Mucosa of rectum (tissue), 2 donors: Measurements from ENCODE around the gene CNTRL.

ENCODE experiments used
- H3K27ac ChIP-seq, 2 donors: one replicate each; pipeline ENCODE4 v1.7.0; 2013; ENCODE audit warnings: inconsistent platforms in 2 of 2, low read depth in 2 of 2, low read length in 2 of 2
- H3K27me3 ChIP-seq, 2 donors: one replicate each; pipeline ENCODE4 v1.7.0; 2013; ENCODE audit warnings: low read length in 2 of 2; ENCODE audit not compliant: control insufficient read depth in 2 of 2, insufficient read depth in 2 of 2
- H3K36me3 ChIP-seq, 2 donors: one replicate each; pipeline ENCODE4 v1.7.0; 2013; ENCODE audit warnings: low read length in 2 of 2; ENCODE audit not compliant: control insufficient read depth in 2 of 2, insufficient read depth in 2 of 2
- H3K4me1 ChIP-seq, 2 donors: one replicate each; pipeline ENCODE4 v1.7.0; 2013; ENCODE audit warnings: low read length in 2 of 2, mild to moderate bottlenecking in 1 of 2; ENCODE audit not compliant: control insufficient read depth in 2 of 2, insufficient read depth in 2 of 2
- H3K4me3 ChIP-seq, 2 donors: one replicate each; pipeline ENCODE4 v1.7.0; 2013; ENCODE audit warnings: low read length in 2 of 2
- H3K9ac ChIP-seq, 2 donors: one replicate each; pipeline ENCODE4 v1.7.0; 2013; ENCODE audit warnings: low read length in 2 of 2, low read depth in 1 of 2, mild to moderate bottlenecking in 1 of 2
- H3K9me3 ChIP-seq, 2 donors: one replicate each; pipeline ENCODE4 v1.7.0; 2013; ENCODE audit warnings: low read length in 2 of 2; ENCODE audit not compliant: control insufficient read depth in 2 of 2
- donor health status: healthy.
- donor health status: Normal muscosa, but diverticular disease.

Gene CNTRL

DNA sequence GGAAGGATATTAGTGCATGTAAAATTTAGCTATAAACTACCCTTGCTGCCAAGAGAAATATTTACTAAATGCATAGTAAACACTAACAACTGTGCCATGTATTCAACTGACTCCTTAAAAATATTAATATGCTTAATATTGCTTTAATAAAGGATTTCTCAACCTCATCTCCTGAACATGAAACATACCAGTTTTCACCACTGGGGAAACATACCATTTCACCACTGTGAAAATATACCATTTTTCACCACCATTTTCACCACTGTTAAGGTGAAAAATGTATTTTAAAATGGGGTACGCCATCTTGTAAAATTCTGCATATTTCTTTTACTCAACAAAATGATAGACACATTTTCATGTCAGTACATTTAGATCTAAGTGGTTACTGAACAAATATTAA, 122.4 kb downstream of the CNTRL start:
- H3K27ac ChIP-seq = no peak overlapping the region
- H3K9me3 ChIP-seq = no peaks in the 10 kb centered on the region
- H3K9ac ChIP-seq = no peak overlapping the region
- no peaks in the 10 kb centered on the region for H3K27me3 ChIP-seq
- H3K4me3 ChIP-seq = no peak overlapping the region
- peaks cover 35 to 44% of the 10 kb centered on the region in 2 donors for H3K4me1 ChIP-seq
- H3K36me3 ChIP-seq = no peaks in the 10 kb centered on the region

DNA sequence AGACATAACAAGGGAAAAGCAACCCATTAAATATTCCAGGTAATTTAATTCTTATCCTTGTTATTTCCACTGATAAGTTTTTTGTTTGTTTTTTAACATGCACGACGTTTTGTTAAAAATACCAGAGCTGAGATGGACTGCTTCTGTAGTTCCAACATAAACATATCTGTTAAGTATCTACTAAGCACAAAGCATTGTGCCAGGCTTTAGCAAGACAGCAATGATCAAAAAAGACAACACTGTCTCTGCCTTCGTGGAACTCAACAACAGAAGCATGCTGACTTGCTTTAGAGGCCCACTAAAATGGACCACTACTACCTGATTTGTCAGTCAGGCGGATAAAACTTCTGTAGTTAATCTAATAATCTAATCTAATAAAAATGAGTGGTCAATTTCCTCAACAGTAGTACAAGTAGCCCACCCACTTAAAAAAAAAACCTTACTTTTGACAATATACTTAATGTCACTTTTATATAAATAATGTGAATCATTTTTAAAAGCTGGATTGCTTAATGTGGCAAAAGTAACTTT, 123.8 kb downstream of the CNTRL start:
- peak overlapping the region in 1 of 2 donors; percentile 2 for H3K4me3 ChIP-seq
- no peaks in the 10 kb centered on the region for H3K36me3 ChIP-seq
- H3K27me3 ChIP-seq = no peaks in the 10 kb centered on the region
- no peak overlapping the region for H3K27ac ChIP-seq
- H3K9ac ChIP-seq = no peak overlapping the region
- H3K9me3 ChIP-seq = no peaks in the 10 kb centered on the region
- peaks cover 38 to 48% of the 10 kb centered on the region in 2 donors for H3K4me1 ChIP-seq

DNA sequence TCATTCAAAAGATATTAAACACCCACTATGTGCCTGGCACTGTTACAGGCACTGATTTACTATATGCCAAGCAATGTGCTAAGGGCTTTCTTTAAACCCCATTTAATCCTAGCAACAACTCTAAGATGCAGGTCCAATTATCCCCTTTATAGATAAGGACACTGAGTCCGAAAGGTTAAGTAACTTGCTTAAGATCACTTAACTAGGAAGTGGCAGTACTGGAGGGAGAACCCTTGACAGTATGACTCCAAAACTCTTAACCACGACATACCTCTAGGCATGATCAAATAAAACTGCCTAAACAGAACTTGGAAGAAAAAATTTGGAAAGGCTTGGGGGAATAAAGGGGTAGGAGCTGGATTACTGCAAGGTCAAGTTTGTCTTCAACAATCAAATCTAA, 125.2 kb downstream of the CNTRL start:
- Histone ChIP-seq H3K4me3 (peak overlapping the region; percentile 98 to 99), H3K27ac (peak overlapping the region in 1 of 2 donors; percentile 97), H3K4me1 (peaks cover 38 to 45% of the 10 kb centered on the region in 2 donors), H3K36me3 (no peaks in the 10 kb centered on the region), H3K9me3 (no peaks in the 10 kb centered on the region), H3K27me3 (no peaks in the 10 kb centered on the region), H3K9ac (peak overlapping the region in 1 of 2 donors; percentile 94)

DNA sequence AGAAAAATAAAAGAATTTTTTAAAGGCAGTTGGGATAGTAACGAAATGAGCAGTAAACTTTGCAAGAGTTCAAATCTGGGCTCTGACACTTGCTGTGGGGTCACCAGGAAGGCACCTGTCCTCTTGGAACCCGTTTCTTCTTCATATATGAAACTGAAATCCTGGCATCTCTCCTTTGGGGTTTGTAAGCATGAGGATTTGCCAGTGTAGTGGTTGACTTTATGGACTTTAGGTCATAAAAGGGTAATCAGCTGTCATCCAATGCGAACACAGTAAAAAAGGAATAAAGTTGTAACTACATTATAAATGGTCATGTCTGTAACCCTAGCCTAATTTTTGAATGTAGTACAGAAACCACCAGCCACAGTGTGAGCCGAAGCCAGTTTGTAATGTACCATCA, 125.6 kb downstream of the CNTRL start:
- Histone ChIP-seq H3K27me3 (no peaks in the 10 kb centered on the region), H3K36me3 (no peaks in the 10 kb centered on the region), H3K27ac (peak overlapping the region; percentile 97 to 98), H3K4me1 (peaks cover 38 to 45% of the 10 kb centered on the region in 2 donors), H3K9me3 (no peaks in the 10 kb centered on the region), H3K9ac (peak overlapping the region; percentile 91 to 94), H3K4me3 (peak overlapping the region; percentile 98 to 99)

DNA sequence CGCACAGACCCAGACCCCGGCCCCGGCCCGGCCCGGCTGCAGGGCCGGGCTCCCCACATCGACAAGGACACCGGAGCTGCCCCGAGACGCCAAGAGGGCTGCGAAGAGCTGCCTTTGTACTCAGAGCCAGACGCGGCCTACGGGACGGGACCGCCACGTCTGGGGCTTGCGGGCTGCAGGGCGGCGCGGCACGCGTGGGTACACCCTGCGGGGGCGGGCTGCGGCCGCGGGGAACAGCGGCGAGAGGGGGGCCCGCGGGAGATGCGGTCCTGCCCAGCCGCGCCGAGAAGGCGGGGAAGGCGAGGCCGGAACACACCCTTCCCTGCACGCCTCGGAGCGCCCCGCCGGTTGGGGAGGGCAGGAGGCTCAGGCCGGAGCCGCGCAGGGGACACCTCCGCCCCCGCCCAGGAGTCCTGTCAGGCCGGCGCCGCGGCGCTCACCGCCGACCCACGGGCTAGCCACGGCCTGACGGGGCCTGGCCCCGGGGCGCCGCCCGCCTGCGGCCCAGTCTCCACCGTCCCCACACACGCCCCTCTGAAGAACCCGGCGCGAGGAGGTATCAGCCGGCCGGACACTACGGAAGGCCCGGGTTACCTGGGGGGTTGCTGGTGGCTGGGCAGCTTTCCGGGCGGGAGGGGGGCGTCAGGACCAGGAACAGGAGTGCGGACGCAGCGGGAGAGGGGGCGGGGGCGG, 126.4 kb downstream of the CNTRL start:
- H3K9me3 ChIP-seq = no peaks in the 10 kb centered on the region
- peak overlapping the region; percentile 98 to 99 for H3K4me3 ChIP-seq
- H3K4me1 ChIP-seq = peaks cover 36 to 44% of the 10 kb centered on the region in 2 donors

DNA sequence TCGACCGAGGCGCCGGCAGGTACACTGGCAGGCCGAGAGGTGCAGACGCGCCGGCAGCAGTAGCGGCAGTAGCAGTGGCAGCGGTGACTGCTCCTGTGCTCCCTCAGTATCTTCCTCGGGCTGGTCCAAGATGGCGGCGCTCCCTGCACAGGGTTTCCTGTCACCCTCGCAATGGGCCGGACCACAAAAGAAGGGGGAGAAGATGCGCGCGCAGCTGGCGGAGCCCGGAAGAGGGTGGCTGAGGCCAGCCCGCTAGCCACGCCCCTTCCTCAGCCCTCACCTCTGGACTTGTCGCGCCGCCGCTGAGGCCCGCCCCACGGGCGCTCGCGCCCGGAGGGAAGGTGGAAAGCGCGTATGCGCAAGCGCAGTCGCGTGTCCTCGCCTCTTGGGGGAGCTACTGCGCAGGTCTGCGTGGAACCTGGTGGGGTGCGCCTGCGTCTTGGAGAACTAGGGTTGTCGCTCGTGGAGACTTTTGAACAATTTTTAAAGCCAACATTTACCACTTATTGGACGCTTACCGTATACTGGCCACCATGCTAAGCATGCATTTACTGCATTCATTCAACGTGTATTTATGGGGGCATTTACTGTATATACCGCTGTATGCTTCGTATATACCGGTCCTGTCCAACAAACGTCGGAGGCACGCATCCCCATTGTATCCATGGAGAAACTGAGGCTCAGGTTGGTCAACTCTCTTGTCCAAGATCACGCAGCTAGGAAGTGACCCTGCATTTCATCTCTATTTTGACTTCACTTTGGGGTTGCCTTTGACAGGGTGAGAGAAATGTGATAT, 127.2 kb downstream of the CNTRL start, which contains the start of gene RAB14:
Gene RAB14 (minus strand): TSS at position 132 of the 796 bp plus-strand sequence. CDS start 8,457 bp downstream, outside the sequence.
- Histone ChIP-seq H3K9me3 (no peaks in the 10 kb centered on the region), H3K9ac (peak within 1 kb of the TSS; percentile 91 to 94), H3K27me3 (no peaks in the 10 kb centered on the region), H3K36me3 (no peaks in the 10 kb centered on the region), H3K4me3 (peak within 1 kb of the TSS; percentile 98 to 99), H3K27ac (peak within 1 kb of the TSS; percentile 97 to 98), H3K4me1 (peaks cover 32 to 36% of the 10 kb centered on the region in 2 donors)

More for the DNA sequence above, 126.4 kb downstream of the CNTRL start:
- peak overlapping the region; percentile 91 to 94 for H3K9ac ChIP-seq
- H3K27ac ChIP-seq = peak overlapping the region; percentile 97 to 98
- no peaks in the 10 kb centered on the region for H3K36me3 ChIP-seq
- H3K27me3 ChIP-seq = no peaks in the 10 kb centered on the region

DNA sequence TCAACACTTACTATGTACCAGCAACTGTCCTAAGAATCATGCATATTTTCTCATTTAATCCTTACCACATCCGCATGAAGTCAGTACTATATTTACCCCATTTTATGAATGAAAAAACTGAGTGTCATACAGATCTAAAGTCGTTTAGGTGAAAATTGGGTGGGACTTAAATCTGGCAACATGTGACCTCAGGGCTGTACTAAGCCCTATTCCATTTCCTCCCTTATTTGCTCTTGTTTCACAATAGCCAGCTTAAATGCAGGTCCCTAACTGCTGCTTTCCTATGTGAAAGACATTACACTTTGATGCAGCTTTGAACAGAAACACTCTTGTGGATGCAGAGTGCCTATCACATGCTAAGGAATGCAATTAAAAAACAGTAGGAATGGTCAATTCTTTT, 129.4 kb downstream of the CNTRL start:
- H3K4me3 ChIP-seq = no peak overlapping the region
- H3K27ac ChIP-seq = no peak overlapping the region
- H3K27me3 ChIP-seq = no peaks in the 10 kb centered on the region
- H3K9me3 ChIP-seq = no peaks in the 10 kb centered on the region
- H3K36me3 ChIP-seq = no peaks in the 10 kb centered on the region
- H3K9ac ChIP-seq = no peak overlapping the region
- peaks cover 21 to 22% of the 10 kb centered on the region in 2 donors for H3K4me1 ChIP-seq

DNA sequence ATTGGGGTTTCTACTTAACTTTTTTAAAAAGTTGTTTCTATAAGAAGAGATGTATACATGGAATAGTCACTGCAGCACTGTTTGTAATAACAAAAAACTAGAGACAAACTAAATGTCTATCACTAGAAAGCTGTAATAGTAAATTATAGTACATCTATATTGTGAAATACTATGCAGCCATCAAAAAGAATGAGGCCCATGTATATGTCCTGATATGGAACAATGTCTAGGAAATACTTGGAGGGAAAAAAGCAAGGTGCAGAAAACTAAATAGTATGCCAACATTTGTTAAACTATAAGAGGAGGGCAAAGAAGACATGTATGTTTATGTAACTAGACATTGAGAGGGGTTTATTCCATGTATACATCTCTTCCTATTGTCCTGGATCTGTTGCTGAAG, 129.9 kb downstream of the CNTRL start:
- Histone ChIP-seq H3K9ac (no peak overlapping the region), H3K4me1 (peaks cover 16 to 17% of the 10 kb centered on the region in 2 donors), H3K9me3 (no peaks in the 10 kb centered on the region)

DNA sequence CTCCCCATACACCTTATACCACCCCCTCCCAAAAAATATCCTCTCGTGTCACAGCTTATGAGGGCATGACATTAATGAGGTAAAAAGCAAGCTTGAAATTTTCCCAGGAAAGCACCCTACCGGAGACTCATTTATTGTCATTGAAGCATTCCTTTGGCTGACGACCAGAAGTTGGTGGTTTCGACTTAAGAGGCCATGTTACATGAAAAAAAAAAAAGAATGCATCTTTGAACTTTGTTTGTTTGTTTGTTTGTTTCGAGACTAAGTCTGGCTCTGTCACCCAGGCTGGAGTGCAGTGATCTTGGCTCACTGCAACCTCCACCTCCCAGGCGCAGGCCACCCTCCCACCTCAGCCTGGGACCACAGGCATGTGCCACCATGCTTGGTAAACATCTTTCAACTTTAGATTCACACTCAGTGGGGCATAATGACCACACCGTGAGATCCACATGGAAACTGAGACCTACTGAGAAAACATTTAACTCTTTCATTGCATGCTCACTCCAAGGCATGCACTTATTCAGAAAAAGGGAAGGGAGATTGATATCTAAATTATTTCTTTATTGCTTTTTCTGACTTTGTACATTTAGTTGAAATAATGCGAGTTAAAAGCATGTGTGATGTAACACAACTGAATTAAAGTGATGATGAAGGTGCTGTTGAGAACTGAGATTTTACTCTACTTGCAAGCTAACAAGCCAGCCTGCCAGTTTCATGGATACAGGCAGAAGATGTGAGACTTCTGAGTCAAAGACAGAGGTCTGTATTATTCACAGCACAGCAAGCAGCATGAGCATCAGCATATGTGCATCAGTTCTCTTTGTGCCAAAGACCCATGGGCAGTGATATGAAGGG, 132.0 kb downstream of the CNTRL start:
- Histone ChIP-seq H3K4me3 (no peak overlapping the region), H3K9ac (no peak overlapping the region), H3K27ac (peak overlapping the region in 1 of 2 donors; percentile 12), H3K9me3 (no peaks in the 10 kb centered on the region), H3K4me1 (peaks cover 5 to 7% of the 10 kb centered on the region in 2 donors), H3K36me3 (no peaks in the 10 kb centered on the region), H3K27me3 (no peaks in the 10 kb centered on the region)

More for the DNA sequence above, 129.9 kb downstream of the CNTRL start:
- Histone ChIP-seq H3K36me3 (no peaks in the 10 kb centered on the region), H3K27me3 (no peaks in the 10 kb centered on the region), H3K4me3 (no peak overlapping the region), H3K27ac (no peak overlapping the region)
